K562 (cell line): ENCODE measurements around the gene TRMT2A. TPM values are rescaled to one million over a fixed set of nuclear protein-coding genes. Genes with fewer than 3 reads are reported as not detected.
A peak's percentile ranks its signal among the peaks of the same experiment; 100 is the strongest.

ENCODE experiments used
- ATF1 ChIP-seq, 2 experiments: fragments of 450-650 bp in 1 of 2; IDR thresholded peaks; 2 replicates each; pipeline ENCODE4 v1.6.1; 2016; ENCODE audit warnings: missing compliant biosample characterization in 1 of 2, missing genetic modification characterization in 1 of 2
- CBFA2T2 ChIP-seq: fragments of 450-650 bp; conservative IDR thresholded peaks from 2 replicates; pipeline ENCODE4 v1.6.1; 2017; ENCODE audit warnings: mild to moderate bottlenecking
- CUX1 ChIP-seq: fragments of 200-800 bp; sonication (Bioruptor generic); IDR thresholded peaks from 2 replicates; pipeline ENCODE4 v1.6.1; 2016; ENCODE audit warnings: missing genetic modification characterization, missing compliant biosample characterization
- HDGF ChIP-seq: fragments of 450-650 bp; IDR thresholded peaks from 2 replicates; pipeline ENCODE4 v1.6.1; 2016
- HIVEP1 ChIP-seq: fragments of 250-450 bp; sonication (Bioruptor Pico); IDR thresholded peaks from 2 replicates; pipeline ENCODE4 v1.4.0; 2020; ENCODE audit warnings: mild to moderate bottlenecking
- HLTF ChIP-seq: fragments of 450-650 bp; IDR thresholded peaks from 2 replicates; pipeline ENCODE4 v1.6.1; 2016
- HNRNPL ChIP-seq: fragments of 200-400 bp; formaldehyde crosslinking; IDR thresholded peaks from 2 replicates; pipeline ENCODE4 v1.6.1; 2017; ENCODE audit warnings: low read depth, mild to moderate bottlenecking, low read length
- MTF1 ChIP-seq: fragments of 250-450 bp; sonication (Bioruptor Pico); IDR thresholded peaks from 2 replicates; pipeline ENCODE4 v1.9.0; 2021; ENCODE audit warnings: moderate library complexity, mild to moderate bottlenecking, inconsistent platforms, borderline replicate concordance
- POLR2B ChIP-seq: fragments of 450-650 bp; IDR thresholded peaks from 2 replicates; pipeline ENCODE4 v1.6.1; 2018; ENCODE audit warnings: low read depth; ENCODE audit not compliant: partially characterized antibody
- TBL1XR1 ChIP-seq, 2 experiments: IDR thresholded peaks; 2 replicates each; pipeline ENCODE4 v1.6.1; 2012; ENCODE audit warnings: improper control_type of control experiment in 2 of 2, low read length in 2 of 2, mild to moderate bottlenecking in 1 of 2
- TEAD1 ChIP-seq, 2 experiments: fragments of 450-650 bp in 1 of 2; sonication (generic) in 1 of 2; formaldehyde crosslinking; IDR thresholded peaks; 2 replicates each; pipeline versions ENCODE4 v1.4.0 to v1.8.0; 2020 to 2022; ENCODE audit warnings: mild to moderate bottlenecking in 2 of 2, missing genetic modification reagents in 1 of 2
- ZBTB26 ChIP-seq: fragments of 450-650 bp; formaldehyde crosslinking; IDR thresholded peaks from 2 replicates; pipeline ENCODE4 v1.4.0; 2022; ENCODE audit warnings: missing genetic modification characterization
- ZBTB5 ChIP-seq: fragments of 450-650 bp; IDR thresholded peaks from 2 replicates; pipeline ENCODE4 v1.6.1; 2017; ENCODE audit warnings: antibody characterized with exemption
- ZBTB7A ChIP-seq: IDR thresholded peaks from 2 replicates; pipeline ENCODE4 v1.6.1; 2011; ENCODE audit warnings: low read depth, mild to moderate bottlenecking, low read length, moderate library complexity, borderline replicate concordance; ENCODE audit not compliant: control insufficient read depth
- ZNF785 ChIP-seq: fragments of 250-450 bp; sonication (Bioruptor Pico); IDR thresholded peaks from 2 replicates; pipeline ENCODE4 v1.4.0; 2020; ENCODE audit warnings: mild to moderate bottlenecking
- polyA plus RNA-seq, 8 experiments: library from polyadenylated mRNA; depleted of rRNA in 4 of 8; stranded (reverse) in 5 of 8; unstranded in 3 of 8; fragments of >200 nt; fragmentation: Nextera tagmentation in 2 of 8; fragmentation: Illumina TruSeq in 1 of 8; extraction: Ambion mirVana in 2 of 8; extraction: Trizol in 1 of 8; gene quantifications; 2 replicates each; pipeline versions ENCODE4 v1.2.1 to v1.2.3, GENCODE V29; 2011 to 2014; ENCODE audit warnings: inconsistent platforms in 1 of 8, missing spikeins in 1 of 8
- total RNA-seq, 7 experiments: library from RNA; depleted of rRNA in 6 of 7; stranded (reverse); fragments of >200 nt in 6 of 7; fragmentation: Illumina TruSeq in 2 of 7; extraction: Trizol in 2 of 7; gene quantifications; 2 replicates each; pipeline versions ENCODE4 v1.2.1 to v1.2.3, GENCODE V29; 2011 to 2021; ENCODE audit warnings: low replicate concordance in 1 of 7
- TF ChIP-seq, protein P1 (sequence below): fragments of 450-650 bp; formaldehyde crosslinking; IDR thresholded peaks from 2 replicates; pipeline ENCODE4 v1.4.0; 2020; ENCODE audit warnings: mild to moderate bottlenecking, moderate library complexity
- TF ChIP-seq, protein P2 (sequence below): fragments of 450-650 bp; formaldehyde crosslinking; conservative IDR thresholded peaks from 2 replicates; pipeline ENCODE4 v1.4.0; 2022; ENCODE audit warnings: mild to moderate bottlenecking, missing genetic modification characterization

The TRMT2A gene
- total and polyA plus RNA-seq, 9 of the 15 experiments (the other 6 are each of a cell fraction or from before 2014, with no cell fraction given) = 1.6 to 265 (median 140) TPM

GRCh38 chr22:20116376-20116950, 563 bp downstream of the TRMT2A start (continued):
- TF ChIP-seq CUX1 (CRISPR knock-in tag) (no peak), MTF1 (CRISPR knock-in tag) (0 out of 2 replicates have a peak, but pooled peaks have one; percentile 67), HNRNPL (0 out of 2 replicates have a peak, but pooled peaks have one; percentile 1), TBL1XR1 (IDR thresholded peaks at IDR 0.05; ENCODE audit: low read length in 2 of 2) (peak in 1 of 2 experiments; percentile 39; a peak in 1 of 4 replicates), ZBTB5 (peak; percentile 61; the same call in 1 of the 2 replicates), ZNF785 (CRISPR knock-in tag) (0 out of 2 replicates have a peak, but pooled peaks have one; percentile 37), TEAD1 (CRISPR knock-in tag; IDR thresholded peaks at IDR 0.05) (peak in 1 of 2 experiments; percentile 64; a peak in 1 of 4 replicates), ZBTB26 (peak; percentile 89), HDGF (no peak), CBFA2T2 (no peak), ATF1 (CRISPR knock-in tag; IDR thresholded peaks at IDR 0.05) (no peak), ATF1 (tag; IDR thresholded peaks at IDR 0.05) (no peak), ZBTB7A (no peak), HIVEP1 (CRISPR knock-in tag) (peak; percentile 85), HLTF (peak; percentile 99; the same call in 1 of the 2 replicates), POLR2B (peak; percentile 83)
- TF ChIP-seq, protein P1, sequence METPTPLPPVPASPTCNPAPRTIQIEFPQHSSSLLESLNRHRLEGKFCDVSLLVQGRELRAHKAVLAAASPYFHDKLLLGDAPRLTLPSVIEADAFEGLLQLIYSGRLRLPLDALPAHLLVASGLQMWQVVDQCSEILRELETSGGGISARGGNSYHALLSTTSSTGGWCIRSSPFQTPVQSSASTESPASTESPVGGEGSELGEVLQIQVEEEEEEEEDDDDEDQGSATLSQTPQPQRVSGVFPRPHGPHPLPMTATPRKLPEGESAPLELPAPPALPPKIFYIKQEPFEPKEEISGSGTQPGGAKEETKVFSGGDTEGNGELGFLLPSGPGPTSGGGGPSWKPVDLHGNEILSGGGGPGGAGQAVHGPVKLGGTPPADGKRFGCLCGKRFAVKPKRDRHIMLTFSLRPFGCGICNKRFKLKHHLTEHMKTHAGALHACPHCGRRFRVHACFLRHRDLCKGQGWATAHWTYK (CRISPR knock-in tag) = peak; percentile 44; the same call in 1 of the 2 replicates
- TF ChIP-seq, protein P2, sequence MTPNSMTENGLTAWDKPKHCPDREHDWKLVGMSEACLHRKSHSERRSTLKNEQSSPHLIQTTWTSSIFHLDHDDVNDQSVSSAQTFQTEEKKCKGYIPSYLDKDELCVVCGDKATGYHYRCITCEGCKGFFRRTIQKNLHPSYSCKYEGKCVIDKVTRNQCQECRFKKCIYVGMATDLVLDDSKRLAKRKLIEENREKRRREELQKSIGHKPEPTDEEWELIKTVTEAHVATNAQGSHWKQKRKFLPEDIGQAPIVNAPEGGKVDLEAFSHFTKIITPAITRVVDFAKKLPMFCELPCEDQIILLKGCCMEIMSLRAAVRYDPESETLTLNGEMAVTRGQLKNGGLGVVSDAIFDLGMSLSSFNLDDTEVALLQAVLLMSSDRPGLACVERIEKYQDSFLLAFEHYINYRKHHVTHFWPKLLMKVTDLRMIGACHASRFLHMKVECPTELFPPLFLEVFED (CRISPR knock-in tag) = peak; percentile 92
